Activated CD8-positive, alpha-beta memory T cell treated with anti-CD3 and anti-CD28 coated beads for 36 hours (primary cell): Measurements from ENCODE around the gene CAMTA1. TPM values are rescaled to one million over a fixed set of nuclear protein-coding genes. Genes with fewer than 3 reads are reported as not detected.

Experiments
- CTCF ChIA-PET: fragments of 350-600 bp; sonication (Branson Sonifier 250); formaldehyde crosslinking; loops from one replicate; lab custom pipeline; 2021; ENCODE audit warnings: antibody characterized with exemption; lab: Charles Lee
- POLR2A ChIA-PET: fragments of 350-600 bp; sonication (Branson Sonifier 250); formaldehyde crosslinking; loops from one replicate; lab custom pipeline; 2021; ENCODE audit warnings: antibody characterized with exemption; lab: Charles Lee
- total RNA-seq, 2 experiments: library from RNA; stranded (reverse); gene quantifications; one replicate each; pipeline ENCODE4 v1.2.3, GENCODE V29; 2021

The CAMTA1 gene
- total RNA-seq, 2 experiments from 2014 or later, result 66.5 to 72.5 TPM

GRCh38 chr1:7098641-7099040, 313.4 kb downstream of the CAMTA1 start:
- ChIA-PET CTCF (no interaction called here), POLR2A (no interaction called here)

- ChIA-PET CTCF (no interaction called here), POLR2A (no interaction called here)
These were observed 315.2 kb downstream of the CAMTA1 start for GRCh38 chr1:7100479-7100878.

- POLR2A ChIA-PET, result no interaction called here
- CTCF ChIA-PET, result no interaction called here
These were observed 315.9 kb downstream of the CAMTA1 start for GRCh38 chr1:7101187-7101586.

GRCh38 chr1:7103361-7103782, 318.1 kb downstream of the CAMTA1 start:
- CTCF ChIA-PET, result no interaction called here
- POLR2A ChIA-PET, result no interaction called here

- CTCF ChIA-PET, result no interaction called here
- POLR2A ChIA-PET, result no interaction called here
These were observed 318.6 kb downstream of the CAMTA1 start for GRCh38 chr1:7103874-7104273.

GRCh38 chr1:7104339-7104738, 319.1 kb downstream of the CAMTA1 start:
- CTCF ChIA-PET, result no interaction called here
- POLR2A ChIA-PET, result no interaction called here

GRCh38 chr1:7105269-7105668, 320.0 kb downstream of the CAMTA1 start:
- ChIA-PET POLR2A (no interaction called here), CTCF (no interaction called here)

GRCh38 chr1:7106442-7107108, 321.3 kb downstream of the CAMTA1 start:
- ChIA-PET CTCF (interaction anchor here (0.6 kb wide), 1 partner anchor 30 kb away, joined by 3 read pairs; no protein-coding TSS in a partner anchor), POLR2A (no interaction called here)

- ChIA-PET POLR2A (no interaction called here), CTCF (interaction anchor here (0.6 kb wide), 1 partner anchor 29 kb away, joined by 3 read pairs; no protein-coding TSS in a partner anchor)
These were observed 322.0 kb downstream of the CAMTA1 start for GRCh38 chr1:7107109-7107830.

- CTCF ChIA-PET, result no interaction called here
- POLR2A ChIA-PET, result no interaction called here
These were observed 323.0 kb downstream of the CAMTA1 start for GRCh38 chr1:7108251-7108650.

GRCh38 chr1:7109901-7110300, 324.6 kb downstream of the CAMTA1 start:
- ChIA-PET POLR2A (interaction anchor here (0.6 kb wide), 1 partner anchor 17 kb away, joined by 6 read pairs; no protein-coding TSS in a partner anchor), CTCF (no interaction called here)

- CTCF ChIA-PET, result no interaction called here
These were observed 325.1 kb downstream of the CAMTA1 start for GRCh38 chr1:7110321-7110720.

GRCh38 chr1:7111853-7112252, 326.6 kb downstream of the CAMTA1 start:
- CTCF ChIA-PET, result no interaction called here
- POLR2A ChIA-PET, result no interaction called here

More at GRCh38 chr1:7110321-7110720, 325.1 kb downstream of the CAMTA1 start:
- POLR2A ChIA-PET, result interaction anchor here (0.6 kb wide), 1 partner anchor 16 kb away, joined by 6 read pairs; no protein-coding TSS in a partner anchor

- ChIA-PET CTCF (no interaction called here), POLR2A (no interaction called here)
These were observed 327.9 kb downstream of the CAMTA1 start for GRCh38 chr1:7113136-7113535.

GRCh38 chr1:7113822-7114221, 328.6 kb downstream of the CAMTA1 start:
- ChIA-PET CTCF (no interaction called here), POLR2A (no interaction called here)

GRCh38 chr1:7116001-7116400, 330.7 kb downstream of the CAMTA1 start:
- ChIA-PET POLR2A (no interaction called here), CTCF (no interaction called here)

- ChIA-PET POLR2A (no interaction called here), CTCF (no interaction called here)
These were observed 332.4 kb downstream of the CAMTA1 start for GRCh38 chr1:7117399-7118281.

GRCh38 chr1:7119156-7119555, 333.9 kb downstream of the CAMTA1 start:
- POLR2A ChIA-PET, result no interaction called here

GRCh38 chr1:7120863-7121621, 335.8 kb downstream of the CAMTA1 start:
- CTCF ChIA-PET, result no interaction called here
- POLR2A ChIA-PET, result no interaction called here

More at GRCh38 chr1:7119156-7119555, 333.9 kb downstream of the CAMTA1 start:
- CTCF ChIA-PET, result no interaction called here
